ENCODE results near the gene COL28A1. TPM values are rescaled to one million over a fixed set of nuclear protein-coding genes. Genes with fewer than 3 reads are reported as not detected.
"Not testable (repeated sequence)": the region's sequence is repeated elsewhere in the genome, so short reads cannot be mapped to it uniquely, and the experiment has no call there.

The COL28A1 gene
- polyA plus RNA-seq, 1 donor (not counting 4 experiments of a cell fraction or from before 2014, with no cell fraction given): 0.13 TPM

DNA sequence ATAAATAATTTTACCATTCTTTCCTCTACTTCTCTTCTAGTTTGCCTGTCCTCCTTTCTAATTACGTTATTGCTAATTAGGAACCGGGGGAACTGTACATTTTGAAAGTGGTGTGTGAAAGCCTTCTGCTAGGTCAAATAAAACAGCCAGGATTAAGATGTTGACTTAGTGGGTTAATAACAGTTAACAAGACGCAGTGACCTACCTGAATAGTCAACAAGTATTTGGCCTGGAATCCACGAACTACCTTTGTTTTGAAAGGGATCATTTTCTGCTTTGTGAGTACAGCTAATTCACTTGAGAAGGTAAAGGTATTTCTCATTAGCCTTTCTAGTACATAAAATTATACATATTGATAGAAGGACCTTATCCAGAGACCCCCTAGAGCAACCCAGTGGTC lies 139.9 kb downstream of the COL28A1 start:
- no peaks in the 10 kb centered on the region for H4K20me1 ChIP-seq (ENCODE audit: control insufficient read depth, extremely low read depth, insufficient read depth, low read length)
- TF ChIP-seq EZH2 (IDR thresholded peaks at IDR 0.05; ENCODE audit: low read length): no peak
- TF ChIP-seq, protein P1, sequence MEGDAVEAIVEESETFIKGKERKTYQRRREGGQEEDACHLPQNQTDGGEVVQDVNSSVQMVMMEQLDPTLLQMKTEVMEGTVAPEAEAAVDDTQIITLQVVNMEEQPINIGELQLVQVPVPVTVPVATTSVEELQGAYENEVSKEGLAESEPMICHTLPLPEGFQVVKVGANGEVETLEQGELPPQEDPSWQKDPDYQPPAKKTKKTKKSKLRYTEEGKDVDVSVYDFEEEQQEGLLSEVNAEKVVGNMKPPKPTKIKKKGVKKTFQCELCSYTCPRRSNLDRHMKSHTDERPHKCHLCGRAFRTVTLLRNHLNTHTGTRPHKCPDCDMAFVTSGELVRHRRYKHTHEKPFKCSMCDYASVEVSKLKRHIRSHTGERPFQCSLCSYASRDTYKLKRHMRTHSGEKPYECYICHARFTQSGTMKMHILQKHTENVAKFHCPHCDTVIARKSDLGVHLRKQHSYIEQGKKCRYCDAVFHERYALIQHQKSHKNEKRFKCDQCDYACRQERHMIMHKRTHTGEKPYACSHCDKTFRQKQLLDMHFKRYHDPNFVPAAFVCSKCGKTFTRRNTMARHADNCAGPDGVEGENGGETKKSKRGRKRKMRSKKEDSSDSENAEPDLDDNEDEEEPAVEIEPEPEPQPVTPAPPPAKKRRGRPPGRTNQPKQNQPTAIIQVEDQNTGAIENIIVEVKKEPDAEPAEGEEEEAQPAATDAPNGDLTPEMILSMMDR (optimal IDR thresholded peaks at IDR 0.05 in 1 of 3, IDR thresholded peaks at IDR 0.05 in 1 of 3, conservative IDR thresholded peaks at IDR 0.05 in 1 of 3; ENCODE audit: extremely low read depth in 1 of 3, insufficient read depth in 2 of 3, low read length in 3 of 3): no peak
- no peaks in the 10 kb centered on the region for H3K9me3 ChIP-seq (ENCODE audit: control insufficient read depth, low read depth, low read length)
- no peaks in the 10 kb centered on the region for H3K36me3 ChIP-seq (ENCODE audit: control insufficient read depth in 2 of 2, extremely low read depth in 1 of 2, insufficient read depth in 2 of 2, low read length in 2 of 2)
- no peak overlapping the region for H3K4me3 ChIP-seq (ENCODE audit: control insufficient read depth in 2 of 3, extremely low read depth in 1 of 3, insufficient read depth in 2 of 3, low read depth in 1 of 3, low read length in 3 of 3)
- H3K9me1 ChIP-seq (ENCODE audit: control insufficient read depth, extremely low read depth, insufficient read depth, low read length): no peaks in the 10 kb centered on the region
- H3K79me2 ChIP-seq (ENCODE audit: control insufficient read depth, insufficient read depth, low read length): no peaks in the 10 kb centered on the region
- no peak overlapping the region for H2AFZ ChIP-seq (ENCODE audit: control insufficient read depth, low read length)
- H3K9ac ChIP-seq (ENCODE audit: control insufficient read depth, extremely low read depth, insufficient read depth, low read length): no peak overlapping the region
- H3K27ac ChIP-seq (ENCODE audit: control insufficient read depth, insufficient read depth, low read length): no peak overlapping the region
- FAIRE-seq (no peak), DNase-seq (ENCODE audit: low read depth, low spot score) (no peak)
- dilution Hi-C loops (cut with MboI; ENCODE audit: extremely low pct_ligation_motif_present, low sequenced_read_pairs): no loop called here
- no peaks in the 10 kb centered on the region for H3K4me1 ChIP-seq (ENCODE audit: control insufficient read depth, extremely low read depth, insufficient read depth, low read length)
- H3K27me3 ChIP-seq (ENCODE audit: control insufficient read depth, extremely low read depth, insufficient read depth, low read length): no peaks in the 10 kb centered on the region
- H3K4me2 ChIP-seq (ENCODE audit: control insufficient read depth, extremely low read depth, insufficient read depth, low read depth, low read length): no peak overlapping the region

- H3K27ac ChIP-seq (ENCODE audit: control insufficient read depth, insufficient read depth, low read length); H3K36me3 ChIP-seq (ENCODE audit: control insufficient read depth in 2 of 2, extremely low read depth in 1 of 2, insufficient read depth in 2 of 2, low read length in 2 of 2); DNase-seq (ENCODE audit: low read depth, low spot score); H3K4me2 ChIP-seq (ENCODE audit: control insufficient read depth, extremely low read depth, insufficient read depth, low read depth, low read length); FAIRE-seq; H3K27me3 ChIP-seq (ENCODE audit: control insufficient read depth, extremely low read depth, insufficient read depth, low read length); H3K9ac ChIP-seq (ENCODE audit: control insufficient read depth, extremely low read depth, insufficient read depth, low read length); H3K4me3 ChIP-seq (ENCODE audit: control insufficient read depth in 2 of 3, extremely low read depth in 1 of 3, insufficient read depth in 2 of 3, low read depth in 1 of 3, low read length in 3 of 3); H3K79me2 ChIP-seq (ENCODE audit: control insufficient read depth, insufficient read depth, low read length); H3K4me1 ChIP-seq (ENCODE audit: control insufficient read depth, extremely low read depth, insufficient read depth, low read length); H2AFZ ChIP-seq (ENCODE audit: control insufficient read depth, low read length); H3K9me1 ChIP-seq (ENCODE audit: control insufficient read depth, extremely low read depth, insufficient read depth, low read length); H4K20me1 ChIP-seq (ENCODE audit: control insufficient read depth, extremely low read depth, insufficient read depth, low read length); dilution Hi-C loops (cut with MboI; ENCODE audit: extremely low pct_ligation_motif_present, low sequenced_read_pairs); H3K9me3 ChIP-seq (ENCODE audit: control insufficient read depth, low read depth, low read length): not testable (repeated sequence)
These were observed 147.5 kb downstream of the COL28A1 start for GRCh38 chr7:7388164-7388563.

DNA sequence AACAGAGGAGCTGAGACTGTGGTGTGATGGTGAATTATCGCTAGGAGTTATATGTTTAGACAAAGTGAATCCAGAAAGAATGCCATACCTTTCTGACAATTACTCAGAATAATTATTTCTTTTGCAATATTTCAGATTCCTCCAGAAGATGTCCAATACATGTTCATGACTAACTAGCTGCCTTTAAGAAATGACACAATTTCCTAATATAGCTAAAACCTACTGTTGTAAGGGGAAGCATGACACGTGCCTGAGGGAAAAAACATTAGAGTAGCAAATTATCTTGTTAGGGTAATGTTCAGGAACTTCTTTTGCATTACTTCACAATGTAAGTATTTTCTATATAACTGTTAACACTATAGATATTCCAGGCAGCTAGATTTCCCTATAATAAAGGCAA lies 150.3 kb downstream of the COL28A1 start:
- no peak for DNase-seq (ENCODE audit: low read depth, low spot score)
- no peaks in the 10 kb centered on the region for H3K9me3 ChIP-seq (ENCODE audit: control insufficient read depth, low read depth, low read length)
- no peak for FAIRE-seq
- no peaks in the 10 kb centered on the region for H3K4me1 ChIP-seq (ENCODE audit: control insufficient read depth, extremely low read depth, insufficient read depth, low read length)
- TF ChIP-seq, protein P1 (optimal IDR thresholded peaks at IDR 0.05 in 1 of 3, IDR thresholded peaks at IDR 0.05 in 1 of 3, conservative IDR thresholded peaks at IDR 0.05 in 1 of 3; ENCODE audit: extremely low read depth in 1 of 3, insufficient read depth in 2 of 3, low read length in 3 of 3): no peak
- no peak for TF ChIP-seq EZH2 (IDR thresholded peaks at IDR 0.05; ENCODE audit: low read length)
- H3K4me2 ChIP-seq (ENCODE audit: control insufficient read depth, extremely low read depth, insufficient read depth, low read depth, low read length): no peak overlapping the region
- no peaks in the 10 kb centered on the region for H3K79me2 ChIP-seq (ENCODE audit: control insufficient read depth, insufficient read depth, low read length)
- no peak overlapping the region for H3K27ac ChIP-seq (ENCODE audit: control insufficient read depth, insufficient read depth, low read length)
- no peak overlapping the region for H2AFZ ChIP-seq (ENCODE audit: control insufficient read depth, low read length)
- H3K36me3 ChIP-seq (ENCODE audit: control insufficient read depth in 2 of 2, extremely low read depth in 1 of 2, insufficient read depth in 2 of 2, low read length in 2 of 2): no peaks in the 10 kb centered on the region
- dilution Hi-C loops (cut with MboI; ENCODE audit: extremely low pct_ligation_motif_present, low sequenced_read_pairs): no loop called here
- no peaks in the 10 kb centered on the region for H3K27me3 ChIP-seq (ENCODE audit: control insufficient read depth, extremely low read depth, insufficient read depth, low read length)
- no peak overlapping the region for H3K9ac ChIP-seq (ENCODE audit: control insufficient read depth, extremely low read depth, insufficient read depth, low read length)
- no peak overlapping the region for H3K4me3 ChIP-seq (ENCODE audit: control insufficient read depth in 2 of 3, extremely low read depth in 1 of 3, insufficient read depth in 2 of 3, low read depth in 1 of 3, low read length in 3 of 3)
- no peaks in the 10 kb centered on the region for H4K20me1 ChIP-seq (ENCODE audit: control insufficient read depth, extremely low read depth, insufficient read depth, low read length)
- H3K9me1 ChIP-seq (ENCODE audit: control insufficient read depth, extremely low read depth, insufficient read depth, low read length): no peaks in the 10 kb centered on the region
